Karpas-422 (cell line): ENCODE results near the gene PRCD. TPM values are rescaled to one million over a fixed set of nuclear protein-coding genes. Genes with fewer than 3 reads are reported as not detected.
"Not testable (repeated sequence)": the region's sequence is repeated elsewhere in the genome, so short reads cannot be mapped to it uniquely, and the experiment has no call there.

Experiments
- DNase-seq: peaks from one replicate; pipeline ENCODE4 v3.0.0-alpha.2; 2015
- H2AFZ ChIP-seq: fragments of 200-600 bp; sonication (generic); 2 replicates; pipeline ENCODE4 v1.6.1; 2014; ENCODE audit warnings: antibody characterized with exemption, low read length, mixed read lengths
- H3K27ac ChIP-seq: fragments of 200-600 bp; sonication (generic); 2 replicates; pipeline ENCODE4 v1.5.1; 2014; ENCODE audit warnings: mild to moderate bottlenecking, low read length, moderate library complexity
- H3K27me3 ChIP-seq: fragments of 200-600 bp; sonication (generic); 2 replicates; pipeline ENCODE4 v1.6.1; 2014; ENCODE audit warnings: low read length, mixed read lengths
- H3K36me3 ChIP-seq: fragments of 200-600 bp; sonication (generic); 2 replicates; pipeline ENCODE4 v1.6.1; 2014; ENCODE audit warnings: low read length, mixed read lengths; ENCODE audit not compliant: insufficient read depth
- H3K4me1 ChIP-seq: fragments of 200-600 bp; sonication (generic); 2 replicates; pipeline ENCODE4 v1.6.1; 2014; ENCODE audit warnings: mild to moderate bottlenecking, low read length, mixed read lengths
- H3K4me2 ChIP-seq: fragments of 200-600 bp; sonication (generic); 2 replicates; pipeline ENCODE4 v1.6.1; 2014; ENCODE audit warnings: low read length, low read depth, mild to moderate bottlenecking; ENCODE audit not compliant: poor library complexity, severe bottlenecking
- H3K4me3 ChIP-seq: fragments of 200-600 bp; sonication (generic); 2 replicates; pipeline ENCODE4 v1.5.1; 2014; ENCODE audit warnings: mild to moderate bottlenecking, antibody characterized with exemption, low read length, mixed read lengths
- H3K79me2 ChIP-seq: fragments of 200-600 bp; sonication (generic); 2 replicates; pipeline ENCODE4 v1.6.1; 2014; ENCODE audit warnings: mild to moderate bottlenecking, low read length, mixed read lengths
- H3K9ac ChIP-seq: fragments of 200-600 bp; sonication (generic); 2 replicates; pipeline ENCODE4 v1.6.0; 2014; ENCODE audit warnings: low read length
- H3K9me2 ChIP-seq: fragments of 200-600 bp; sonication (generic), shearing (Covaris generic); replicated peaks from 2 replicates; pipeline ENCODE4 v1.6.0; 2014; ENCODE audit warnings: mild to moderate bottlenecking, low read length, moderate library complexity; ENCODE audit not compliant: insufficient read depth
- H3K9me3 ChIP-seq: fragments of 300-700, 200-600 bp; sonication (generic); 2 replicates; pipeline ENCODE4 v1.6.1; 2014; ENCODE audit warnings: low read length, mixed read lengths
- H4K20me1 ChIP-seq: fragments of 200-600 bp; sonication (generic); 2 replicates; pipeline ENCODE4 v1.6.1; 2014; ENCODE audit warnings: mild to moderate bottlenecking, antibody characterized with exemption, low read length, low read depth; ENCODE audit not compliant: insufficient read depth
- total RNA-seq: library from RNA; depleted of rRNA; stranded (reverse); fragments of >200 nt; shearing (Covaris generic); gene quantifications from 2 replicates; pipeline ENCODE4 v1.2.3, GENCODE V29; 2014; ENCODE audit warnings: low replicate concordance

The PRCD gene
- total RNA-seq, 1 experiment from 2014 or later: 0.37 TPM

DNA sequence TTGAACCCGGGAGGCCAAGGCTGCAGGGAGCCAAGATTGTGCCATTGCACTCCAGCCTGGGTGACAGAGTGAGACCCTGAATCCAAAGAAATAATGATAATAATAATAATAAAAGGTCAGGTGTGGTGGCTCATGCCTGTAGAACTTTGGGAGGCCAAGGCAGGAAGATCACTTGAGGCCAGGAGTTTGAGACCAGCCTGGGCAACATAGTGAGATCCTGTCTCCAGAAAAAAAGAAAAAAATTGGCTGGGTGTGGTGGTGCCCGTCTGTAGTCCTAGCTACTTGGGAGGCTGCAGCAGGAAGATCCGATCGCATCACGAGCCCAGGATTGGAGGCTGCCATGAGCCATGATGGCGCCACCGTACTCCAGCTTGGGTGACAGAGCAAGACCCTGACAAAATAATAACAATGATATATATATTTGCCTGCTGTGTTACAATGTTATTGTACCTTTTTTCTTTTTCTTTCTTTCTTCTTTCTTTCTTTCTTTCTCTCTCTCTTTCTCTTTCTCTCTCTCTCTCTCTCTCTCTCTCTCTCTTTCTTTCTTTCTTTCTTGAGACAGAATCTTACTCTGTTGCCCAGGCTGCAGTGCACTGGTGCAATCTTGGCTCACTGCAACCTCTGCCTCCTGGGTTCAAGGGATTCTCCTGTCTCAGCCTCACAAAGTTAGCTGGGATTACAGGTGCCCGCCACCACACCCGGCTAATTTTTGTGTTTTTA, 6.0 kb upstream of the PRCD start:
- not testable (repeated sequence) for H3K4me2 ChIP-seq, H3K9me2 ChIP-seq, H3K36me3 ChIP-seq, H3K79me2 ChIP-seq, H3K9me3 ChIP-seq, H3K27ac ChIP-seq, H4K20me1 ChIP-seq, DNase-seq, H2AFZ ChIP-seq, H3K4me3 ChIP-seq, H3K9ac ChIP-seq, H3K27me3 ChIP-seq
- H3K4me1 ChIP-seq: peaks cover 11% of the 10 kb centered on the region

DNA sequence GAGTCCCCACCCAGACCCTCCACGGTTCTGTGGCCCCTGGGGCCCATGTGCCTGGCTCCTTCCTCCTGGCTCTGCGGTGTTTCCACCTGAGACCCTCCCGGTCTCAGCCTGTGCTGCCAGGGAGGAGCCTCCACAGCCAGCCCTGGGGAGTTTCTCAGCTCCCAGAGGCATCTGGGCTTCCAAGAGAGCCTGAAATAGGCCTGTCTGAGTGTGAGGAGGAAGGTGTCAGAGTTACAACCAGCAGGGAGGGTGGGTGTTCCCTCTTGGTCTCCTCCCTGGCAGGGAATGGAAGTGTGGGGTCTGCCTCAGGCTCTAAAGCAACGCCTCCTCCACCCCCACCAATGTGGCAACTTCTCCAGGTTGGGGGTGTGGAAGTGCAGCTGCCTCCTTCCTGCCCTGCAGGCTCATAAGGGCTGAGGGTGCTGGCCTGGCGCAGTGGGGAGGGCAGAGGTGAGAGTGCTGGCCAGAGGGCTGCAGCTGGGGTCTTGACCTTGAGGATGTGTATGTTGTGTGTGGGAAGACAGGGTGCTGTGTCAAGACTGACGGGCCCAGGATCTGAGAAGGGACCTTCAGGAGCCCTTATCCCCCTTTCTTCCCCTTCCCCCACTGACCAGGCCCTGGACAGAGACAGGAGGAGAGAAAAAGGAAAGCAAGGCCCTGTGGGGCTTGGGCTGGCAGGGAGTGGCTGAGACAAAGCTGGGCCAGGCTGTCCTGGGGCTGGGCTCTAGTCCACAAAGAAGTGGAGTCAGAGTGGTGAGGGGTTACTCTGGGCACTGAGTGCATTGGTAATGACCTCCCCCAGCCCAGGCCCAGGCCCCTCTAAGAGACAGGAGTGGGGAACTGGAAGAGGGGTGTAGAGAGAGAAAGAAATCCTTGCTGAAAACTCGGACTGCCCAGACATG, 4.8 kb upstream of the PRCD start:
- H3K9me3 ChIP-seq: no peaks in the 10 kb centered on the region
- no peak overlapping the region for H3K9ac ChIP-seq
- no peaks in the 10 kb centered on the region for H4K20me1 ChIP-seq
- H3K9me2 ChIP-seq: no peaks in the 10 kb centered on the region
- no peak overlapping the region for H2AFZ ChIP-seq
- no peak for DNase-seq
- H3K4me3 ChIP-seq: no peak overlapping the region
- no peak overlapping the region for H3K27ac ChIP-seq
- no peaks in the 10 kb centered on the region for H3K36me3 ChIP-seq
- no peaks in the 10 kb centered on the region for H3K79me2 ChIP-seq
- no peaks in the 10 kb centered on the region for H3K4me1 ChIP-seq
- H3K27me3 ChIP-seq: no peaks in the 10 kb centered on the region
- H3K4me2 ChIP-seq: no peak overlapping the region

DNA sequence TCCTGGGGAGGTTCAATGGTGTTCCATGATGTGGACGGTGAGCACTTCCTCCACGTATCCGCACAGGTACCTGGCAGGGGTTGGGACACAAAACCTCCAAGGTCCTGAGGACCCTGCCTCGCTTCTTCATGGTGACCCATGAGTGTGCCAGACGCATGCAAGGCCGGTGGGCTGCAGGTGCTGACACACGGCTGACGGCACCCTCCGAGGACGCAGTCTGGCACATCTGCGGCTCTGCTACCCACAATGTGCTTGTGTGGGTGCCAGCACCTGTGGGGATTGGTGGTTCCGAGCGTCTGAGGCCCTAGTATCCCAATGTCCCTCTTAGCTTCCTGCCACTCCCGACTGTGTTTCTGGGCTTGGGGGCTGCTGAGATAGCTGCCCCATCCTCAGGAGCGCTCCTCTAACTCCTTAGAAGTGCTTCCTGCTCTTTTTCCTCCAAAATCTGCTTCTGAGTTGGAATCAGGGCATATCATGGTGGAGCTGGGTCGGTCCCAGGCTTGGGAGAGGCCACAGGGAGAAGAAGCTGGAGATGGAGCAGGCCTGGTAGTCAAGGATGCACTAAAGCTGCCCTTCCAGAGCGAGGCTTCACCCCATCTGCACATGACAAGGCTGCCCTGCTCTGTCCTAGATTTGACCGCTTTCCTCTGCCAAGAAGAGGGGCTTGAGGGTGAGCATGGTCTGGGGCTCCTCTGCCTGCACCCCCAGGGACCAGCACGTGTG, 3.9 kb upstream of the PRCD start:
- Histone ChIP-seq H3K4me2 (no peak overlapping the region), H3K9me2 (no peaks in the 10 kb centered on the region), H2AFZ (no peak overlapping the region), H3K9me3 (no peaks in the 10 kb centered on the region), H3K9ac (no peak overlapping the region), H3K27me3 (no peaks in the 10 kb centered on the region), H4K20me1 (no peaks in the 10 kb centered on the region), H3K4me3 (no peak overlapping the region), H3K4me1 (peaks cover 6% of the 10 kb centered on the region), H3K79me2 (no peaks in the 10 kb centered on the region), H3K27ac (no peak overlapping the region), H3K36me3 (no peaks in the 10 kb centered on the region)
- no peak for DNase-seq

DNA sequence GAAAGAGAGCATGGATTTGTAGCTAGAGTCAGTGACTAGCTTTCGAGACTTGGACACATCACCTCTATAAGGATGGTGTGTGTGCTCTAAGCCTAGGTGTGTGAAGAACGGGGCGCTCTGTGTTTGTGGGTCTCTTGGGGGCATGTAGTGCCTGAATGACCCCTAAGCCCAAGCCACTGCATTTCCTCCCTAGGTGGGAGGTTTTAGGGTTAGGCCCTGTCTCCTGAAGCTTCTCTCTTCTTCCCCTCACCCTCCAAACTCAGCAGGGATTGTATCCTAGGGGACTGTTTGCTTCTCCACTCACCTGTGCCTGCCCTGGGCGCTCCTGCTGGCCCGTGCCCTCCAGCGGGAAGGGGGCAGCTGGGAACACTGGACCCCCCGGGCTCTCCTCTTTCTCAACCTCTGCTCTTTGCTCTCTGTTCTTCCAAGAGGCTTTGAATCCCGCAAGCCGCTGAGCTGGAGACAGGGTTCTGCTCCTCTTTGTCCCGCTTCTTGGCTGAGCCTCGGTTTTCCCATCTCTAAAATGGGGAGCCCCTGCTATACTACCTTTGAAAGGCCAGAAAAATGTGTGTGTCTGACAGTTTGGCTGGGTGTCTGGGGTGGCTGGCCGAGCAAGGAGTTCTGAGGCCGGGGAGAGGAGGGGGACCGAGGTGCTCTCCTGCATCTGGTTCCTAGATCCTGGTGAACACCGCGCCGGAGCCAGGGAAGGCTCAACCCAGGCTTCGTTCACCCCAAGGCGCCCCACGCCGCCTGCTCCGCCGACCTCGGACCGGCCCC, 3.1 kb upstream of the PRCD start:
- no peaks in the 10 kb centered on the region for H3K27me3 ChIP-seq
- no peaks in the 10 kb centered on the region for H3K9me3 ChIP-seq
- no peak overlapping the region for H3K4me3 ChIP-seq
- no peak overlapping the region for H3K27ac ChIP-seq
- H3K79me2 ChIP-seq: no peaks in the 10 kb centered on the region
- H2AFZ ChIP-seq: no peak overlapping the region
- H3K9me2 ChIP-seq: no peaks in the 10 kb centered on the region
- no peaks in the 10 kb centered on the region for H3K36me3 ChIP-seq
- DNase-seq: no peak
- H3K9ac ChIP-seq: no peak overlapping the region
- peaks cover 9% of the 10 kb centered on the region for H3K4me1 ChIP-seq
- no peak overlapping the region for H3K4me2 ChIP-seq
- H4K20me1 ChIP-seq: no peaks in the 10 kb centered on the region

DNA sequence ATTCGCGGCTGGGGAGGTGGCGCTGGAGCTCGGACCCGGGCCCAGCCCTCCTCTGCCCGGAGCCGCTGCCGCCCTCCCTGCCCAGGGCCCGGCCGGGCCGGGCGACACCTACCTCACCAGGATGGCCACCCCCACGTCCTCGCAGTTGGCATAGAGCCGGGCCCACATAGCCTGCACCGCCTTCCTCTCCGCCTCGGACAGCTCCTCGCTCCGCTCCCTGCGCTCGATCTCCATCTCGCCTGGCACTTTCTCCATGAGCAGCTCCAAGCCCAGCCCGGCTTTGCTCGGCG, 2.6 kb upstream of the PRCD start:
- Histone ChIP-seq H3K9me2 (no peaks in the 10 kb centered on the region), H3K36me3 (no peaks in the 10 kb centered on the region), H3K4me3 (no peak overlapping the region), H3K27me3 (no peaks in the 10 kb centered on the region), H3K9ac (no peak overlapping the region), H4K20me1 (no peaks in the 10 kb centered on the region), H3K4me1 (peaks cover 9% of the 10 kb centered on the region), H3K4me2 (no peak overlapping the region), H3K79me2 (no peaks in the 10 kb centered on the region), H3K27ac (no peak overlapping the region), H3K9me3 (no peaks in the 10 kb centered on the region), H2AFZ (no peak overlapping the region)
- no peak for DNase-seq

DNA sequence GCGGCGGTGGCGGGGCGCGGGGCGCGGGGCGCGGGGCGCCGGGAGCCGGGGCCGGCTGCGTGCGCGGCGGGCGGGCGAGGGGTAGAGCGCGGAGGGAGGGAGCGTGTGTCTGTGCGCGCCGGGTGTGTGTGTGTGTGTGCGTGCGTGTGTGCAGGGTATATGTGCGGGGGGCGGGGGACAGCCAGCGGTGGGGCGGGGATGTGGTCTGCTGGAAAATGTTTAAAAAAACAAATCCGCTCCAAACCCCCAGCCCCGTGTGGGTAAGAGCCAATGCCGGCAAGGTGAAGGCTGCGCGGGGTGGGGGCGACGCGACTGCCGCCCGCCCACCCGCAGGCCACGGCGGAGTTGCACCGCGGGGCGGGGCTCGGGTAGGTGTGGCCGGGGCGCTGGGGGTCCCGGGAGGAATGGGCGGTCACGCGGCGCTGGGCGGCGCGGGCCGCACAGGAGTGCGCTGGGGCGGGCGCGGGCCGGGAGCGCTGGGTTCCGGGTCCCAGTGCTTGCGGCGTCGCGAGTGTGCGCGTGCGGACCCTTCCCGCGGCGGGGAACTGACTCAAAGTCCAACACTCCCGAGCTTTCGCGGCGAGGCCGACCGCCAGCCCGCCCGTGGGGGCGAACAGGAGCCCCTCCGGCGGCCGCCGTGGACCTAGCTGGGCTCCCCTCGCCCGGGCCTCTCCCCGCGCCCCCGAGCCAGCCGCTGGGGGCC, 2.1 kb upstream of the PRCD start, which contains the start of gene CYGB:
TSS of gene CYGB (minus strand) at position 132 of the 703 bp plus-strand sequence. CDS start 167 bp downstream, outside the sequence.
- no peaks in the 10 kb centered on the region for H4K20me1 ChIP-seq
- no peaks in the 10 kb centered on the region for H3K36me3 ChIP-seq
- peaks cover 9% of the 10 kb centered on the region for H3K4me1 ChIP-seq
- no peak within 1 kb of the TSS for H3K4me3 ChIP-seq
- H3K27me3 ChIP-seq: no peaks in the 10 kb centered on the region
- H3K79me2 ChIP-seq: no peaks in the 10 kb centered on the region
- no peak for DNase-seq
- no peak within 1 kb of the TSS for H3K4me2 ChIP-seq
- H3K9ac ChIP-seq: no peak within 1 kb of the TSS
- H3K9me3 ChIP-seq: no peaks in the 10 kb centered on the region
- no peak within 1 kb of the TSS for H3K27ac ChIP-seq
- no peak within 1 kb of the TSS for H2AFZ ChIP-seq
- no peaks in the 10 kb centered on the region for H3K9me2 ChIP-seq

DNA sequence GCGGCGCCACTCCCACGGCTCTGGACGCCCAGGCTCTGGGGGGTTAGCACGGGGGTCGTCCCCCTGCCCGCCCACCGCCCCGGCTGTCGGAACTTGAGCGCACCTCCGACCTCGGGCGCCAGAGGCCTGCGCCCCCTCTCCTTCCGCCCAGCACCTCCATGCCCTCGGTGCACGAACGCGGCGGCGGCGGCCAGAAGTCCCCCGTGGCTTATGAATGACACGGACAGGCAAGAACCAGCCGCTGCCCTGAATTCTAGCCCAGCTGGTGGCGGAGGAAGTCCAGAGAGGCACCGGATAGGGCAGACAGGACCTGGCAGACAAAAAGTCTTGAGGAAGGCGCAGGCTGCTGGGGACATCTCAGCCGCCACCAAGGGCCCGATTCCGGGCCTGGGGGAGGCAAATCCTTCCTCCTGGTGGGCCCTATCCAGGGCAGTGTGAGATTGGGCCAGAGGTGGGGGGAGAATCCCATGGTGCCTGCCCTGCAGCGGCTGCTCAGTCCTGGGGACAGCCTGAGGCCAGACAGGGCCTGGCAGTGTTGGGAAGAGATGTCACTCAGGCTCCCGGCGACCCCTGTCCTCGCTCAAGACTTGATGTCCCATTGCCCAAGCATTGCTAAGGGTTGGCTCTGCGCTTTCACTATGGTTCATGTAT, 1.4 kb upstream of the PRCD start:
- Histone ChIP-seq H3K9ac (no peak overlapping the region), H3K4me2 (no peak overlapping the region), H4K20me1 (no peaks in the 10 kb centered on the region), H3K4me1 (peaks cover 9% of the 10 kb centered on the region), H3K27ac (no peak overlapping the region), H3K36me3 (no peaks in the 10 kb centered on the region), H3K4me3 (no peak overlapping the region), H3K9me2 (no peaks in the 10 kb centered on the region), H3K79me2 (no peaks in the 10 kb centered on the region), H3K27me3 (no peaks in the 10 kb centered on the region), H2AFZ (no peak overlapping the region), H3K9me3 (no peaks in the 10 kb centered on the region)
- DNase-seq: no peak
